CD4-positive, alpha-beta T cell (primary cell): ENCODE data around the gene AFF3. TPM values are rescaled to one million over a fixed set of nuclear protein-coding genes. Genes with fewer than 3 reads are reported as not detected.

Source experiments
- ATAC-seq: fragments of 200-7000 bp; cut with Tn5 transposase; one replicate; pipeline ENCODE4 v1.10.0; 2022; ENCODE audit warnings: mild to moderate bottlenecking; ENCODE audit not compliant: poor library complexity
- CTCF ChIA-PET: fragments of 350-600 bp; sonication (Branson Sonifier 250); formaldehyde crosslinking; loops from one replicate; lab custom pipeline; 2021; ENCODE audit warnings: antibody characterized with exemption, inconsistent platforms; lab: Charles Lee
- POLR2A ChIA-PET: fragments of 350-600 bp; sonication (Branson Sonifier 250); formaldehyde crosslinking; loops from one replicate; lab custom pipeline; 2021; ENCODE audit warnings: antibody characterized with exemption, inconsistent platforms; lab: Charles Lee
- DNase-seq, 14 experiments: peaks; one replicate each; pipeline ENCODE4 v3.0.0-alpha.2; 2013 to 2020; ENCODE audit warnings: mixed read lengths in 2 of 14
- H3K27ac ChIP-seq, 2 donors: one replicate each; pipeline versions ENCODE4 v1.5.1 to v1.7.0; 2013; ENCODE audit warnings: low read length in 2 of 2, low read depth in 1 of 2, mild to moderate bottlenecking in 1 of 2
- H3K27me3 ChIP-seq, 2 experiments: 1 replicate in 1 of 2; 2 replicates in 1 of 2; pipeline versions ENCODE4 v1.6.1 to v1.7.0; 2013; ENCODE audit warnings: low read length in 2 of 2, control low read depth in 1 of 2, mild to moderate bottlenecking in 1 of 2, moderate library complexity in 1 of 2; ENCODE audit not compliant: insufficient read depth in 2 of 2, control insufficient read depth in 1 of 2
- H3K36me3 ChIP-seq: one replicate; pipeline ENCODE4 v1.6.1; 2013; ENCODE audit warnings: low read length, control low read depth; ENCODE audit not compliant: insufficient read depth
- H3K4me1 ChIP-seq: one replicate; pipeline ENCODE4 v1.6.1; 2013; ENCODE audit warnings: low read length, control low read depth; ENCODE audit not compliant: insufficient read depth
- H3K4me3 ChIP-seq: one replicate; pipeline ENCODE4 v1.5.1; 2013; ENCODE audit warnings: mild to moderate bottlenecking, low read length, moderate library complexity
- H3K9me3 ChIP-seq, 2 experiments: 1 replicate in 1 of 2; 2 replicates in 1 of 2; pipeline versions ENCODE4 v1.6.1 to v1.7.0; 2013; ENCODE audit warnings: low read length in 2 of 2, mild to moderate bottlenecking in 2 of 2, control low read depth in 1 of 2, moderate library complexity in 1 of 2; ENCODE audit not compliant: control insufficient read depth in 1 of 2, insufficient read depth in 1 of 2
- H3K27ac Mint-ChIP-seq: one replicate; pipeline ENCODE4 v1.8.0; 2020; ENCODE audit warnings: mixed read lengths
- H3K27me3 Mint-ChIP-seq: one replicate; pipeline ENCODE4 v1.8.0; 2021; ENCODE audit warnings: mixed read lengths
- H3K36me3 Mint-ChIP-seq: one replicate; pipeline ENCODE4 v1.8.0; 2021; ENCODE audit warnings: low read depth, mixed read lengths
- H3K4me1 Mint-ChIP-seq: one replicate; pipeline ENCODE4 v1.8.0; 2021; ENCODE audit warnings: low read depth, mixed read lengths
- H3K4me3 Mint-ChIP-seq: one replicate; pipeline ENCODE4 v1.8.0; 2020; ENCODE audit warnings: mild to moderate bottlenecking, mixed read lengths
- H3K9me3 Mint-ChIP-seq: one replicate; pipeline ENCODE4 v1.8.0; 2020; ENCODE audit warnings: mixed read lengths
- intact Hi-C, 2 experiments: fragments of 100-400 bp; cut with DNase I in 1 of 2; cut with micrococcal nuclease in 1 of 2; formaldehyde crosslinking; loops; one replicate each; pipeline versions ENCODE4 v1.15.1 to v1.9.0; 2023 to 2025; cut with DNase I, micrococcal nuclease
- total RNA-seq, 174 experiments: library from RNA in 2 of 174; stranded (reverse) in 2 of 174; gene quantifications; one replicate each; pipeline ENCODE4 v1.2.3 and lab custom pipeline; 2021 to 2026
- TF ChIP-seq, protein P1 (sequence below): fragments of 200-600 bp; IDR thresholded peaks from one replicate; pipeline ENCODE4 v1.8.0; 2022; ENCODE audit warnings: antibody characterized with exemption, mild to moderate bottlenecking

Gene AFF3
- total RNA-seq, 2 experiments from 2014 or later: 15.4 to 15.7 TPM

DNA sequence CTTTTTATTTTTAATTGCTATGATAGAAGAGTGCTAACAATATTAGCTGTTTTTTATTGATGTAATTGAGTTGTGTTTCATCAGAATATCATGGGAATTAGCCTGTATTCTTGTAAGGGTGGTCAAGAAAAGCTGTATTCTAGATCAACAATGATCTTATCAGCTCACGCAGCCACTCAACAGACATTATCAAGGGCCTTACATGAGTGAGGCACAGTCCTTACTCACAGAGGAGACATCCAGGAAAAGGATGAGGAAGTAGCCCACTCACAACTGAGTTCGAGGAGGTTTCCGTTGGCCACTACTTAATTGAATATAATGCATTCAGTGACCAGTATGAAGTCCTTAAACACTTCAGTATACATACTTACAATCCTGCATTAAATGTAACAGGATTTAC is 152.5 kb downstream of the AFF3 start:
- H3K9me3 Mint-ChIP-seq: no peaks in the 10 kb centered on the region
- ATAC-seq (no peak), DNase-seq (no peak)
- H3K27me3 Mint-ChIP-seq: no peaks in the 10 kb centered on the region
- POLR2A ChIA-PET: no interaction called here
- no peaks in the 10 kb centered on the region for H3K4me1 ChIP-seq
- intact Hi-C loops: no loop called here
- CTCF ChIA-PET: no interaction called here
- H3K4me3 Mint-ChIP-seq: no peak overlapping the region
- H3K27ac Mint-ChIP-seq: no peak overlapping the region
- no peaks in the 10 kb centered on the region for H3K9me3 ChIP-seq
- TF ChIP-seq, protein P1, sequence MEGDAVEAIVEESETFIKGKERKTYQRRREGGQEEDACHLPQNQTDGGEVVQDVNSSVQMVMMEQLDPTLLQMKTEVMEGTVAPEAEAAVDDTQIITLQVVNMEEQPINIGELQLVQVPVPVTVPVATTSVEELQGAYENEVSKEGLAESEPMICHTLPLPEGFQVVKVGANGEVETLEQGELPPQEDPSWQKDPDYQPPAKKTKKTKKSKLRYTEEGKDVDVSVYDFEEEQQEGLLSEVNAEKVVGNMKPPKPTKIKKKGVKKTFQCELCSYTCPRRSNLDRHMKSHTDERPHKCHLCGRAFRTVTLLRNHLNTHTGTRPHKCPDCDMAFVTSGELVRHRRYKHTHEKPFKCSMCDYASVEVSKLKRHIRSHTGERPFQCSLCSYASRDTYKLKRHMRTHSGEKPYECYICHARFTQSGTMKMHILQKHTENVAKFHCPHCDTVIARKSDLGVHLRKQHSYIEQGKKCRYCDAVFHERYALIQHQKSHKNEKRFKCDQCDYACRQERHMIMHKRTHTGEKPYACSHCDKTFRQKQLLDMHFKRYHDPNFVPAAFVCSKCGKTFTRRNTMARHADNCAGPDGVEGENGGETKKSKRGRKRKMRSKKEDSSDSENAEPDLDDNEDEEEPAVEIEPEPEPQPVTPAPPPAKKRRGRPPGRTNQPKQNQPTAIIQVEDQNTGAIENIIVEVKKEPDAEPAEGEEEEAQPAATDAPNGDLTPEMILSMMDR: no peak
- no peaks in the 10 kb centered on the region for H3K36me3 Mint-ChIP-seq
- H3K36me3 ChIP-seq: no peaks in the 10 kb centered on the region
- H3K4me3 ChIP-seq: no peak overlapping the region
- no peak overlapping the region for H3K27ac ChIP-seq
- no peaks in the 10 kb centered on the region for H3K4me1 Mint-ChIP-seq
- no peaks in the 10 kb centered on the region for H3K27me3 ChIP-seq

DNA sequence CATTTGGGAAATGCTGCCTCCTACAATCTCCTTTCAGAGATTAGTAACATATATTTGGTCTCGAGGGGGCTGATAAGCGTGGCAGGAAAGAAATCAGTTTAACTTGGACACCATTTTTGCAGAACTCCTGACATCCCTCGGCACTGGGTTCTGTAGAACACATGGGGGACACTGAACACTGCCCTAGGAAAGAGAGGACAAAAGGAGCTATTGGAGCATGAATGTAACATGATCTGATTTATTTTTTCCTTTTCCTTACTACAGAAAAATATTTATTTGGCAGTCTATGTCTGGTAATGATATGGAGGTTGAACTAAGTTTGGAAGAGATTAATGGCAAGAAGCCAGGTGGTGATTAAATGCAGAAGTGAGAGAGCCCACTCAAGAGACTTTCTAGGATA is 153.8 kb downstream of the AFF3 start:
- Histone ChIP-seq H3K4me1 (no peaks in the 10 kb centered on the region), H3K27me3 (no peaks in the 10 kb centered on the region), H3K4me3 (no peak overlapping the region), H3K9me3 (no peaks in the 10 kb centered on the region), H3K36me3 (no peaks in the 10 kb centered on the region), H3K27ac (no peak overlapping the region)
- H3K27me3 Mint-ChIP-seq: no peaks in the 10 kb centered on the region
- H3K36me3 Mint-ChIP-seq: no peaks in the 10 kb centered on the region
- no peak overlapping the region for H3K27ac Mint-ChIP-seq
- no peak for DNase-seq
- CTCF ChIA-PET: no interaction called here
- intact Hi-C loops: no loop called here
- POLR2A ChIA-PET: no interaction called here
- no peaks in the 10 kb centered on the region for H3K9me3 Mint-ChIP-seq
- ATAC-seq: no peak
- no peaks in the 10 kb centered on the region for H3K4me1 Mint-ChIP-seq
- H3K4me3 Mint-ChIP-seq: no peak overlapping the region
- TF ChIP-seq, protein P1: no peak

DNA sequence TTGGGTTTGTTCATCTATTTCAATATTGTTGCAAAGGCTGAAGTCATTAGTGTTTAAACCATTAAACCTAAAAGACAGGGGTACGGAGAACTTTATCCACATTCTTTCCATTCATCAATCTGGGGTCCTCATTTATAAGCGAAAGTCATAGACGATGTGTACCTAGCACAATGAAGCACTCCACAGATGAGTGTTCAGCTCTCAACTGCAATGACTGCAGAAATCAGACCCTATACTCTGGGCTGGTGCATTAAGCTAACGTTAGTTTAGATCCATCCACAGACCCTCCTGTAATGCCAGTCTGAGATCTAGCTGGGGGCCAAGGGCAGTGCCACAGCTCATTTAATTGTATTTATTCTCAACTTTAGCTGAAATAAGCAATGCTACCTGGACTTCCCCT is 155.2 kb downstream of the AFF3 start:
- ChIA-PET CTCF (no interaction called here), POLR2A (no interaction called here)
- no peaks in the 10 kb centered on the region for H3K36me3 Mint-ChIP-seq
- ATAC-seq: no peak
- no peaks in the 10 kb centered on the region for H3K9me3 ChIP-seq
- no peaks in the 10 kb centered on the region for H3K4me1 ChIP-seq
- DNase-seq: no peak
- no peak overlapping the region for H3K27ac Mint-ChIP-seq
- intact Hi-C loops: no loop called here
- no peak overlapping the region for H3K27ac ChIP-seq
- no peaks in the 10 kb centered on the region for H3K27me3 ChIP-seq
- TF ChIP-seq, protein P1: no peak
- H3K36me3 ChIP-seq: no peaks in the 10 kb centered on the region
- H3K4me1 Mint-ChIP-seq: no peaks in the 10 kb centered on the region
- no peaks in the 10 kb centered on the region for H3K9me3 Mint-ChIP-seq
- H3K4me3 Mint-ChIP-seq: no peak overlapping the region
- no peak overlapping the region for H3K4me3 ChIP-seq
- H3K27me3 Mint-ChIP-seq: no peaks in the 10 kb centered on the region
